Neural cell (in vitro differentiated cells): ENCODE measurements around the gene MYEOV.

Source experiments
- CTCF ChIP-seq: fragments of 450-650 bp; IDR thresholded peaks from 2 replicates; pipeline ENCODE4 v1.5.1; 2014; ENCODE audit warnings: antibody characterized with exemption, mild to moderate bottlenecking, moderate library complexity; ENCODE audit not compliant: poor library complexity, severe bottlenecking
- EP300 ChIP-seq: fragments of 450-650 bp; conservative IDR thresholded peaks from 2 replicates; pipeline ENCODE4 v1.6.1; 2014; ENCODE audit warnings: antibody characterized with exemption, mild to moderate bottlenecking, moderate library complexity; ENCODE audit not compliant: poor library complexity, severe bottlenecking
- EZH2 ChIP-seq: fragments of 200-600, 300-800 bp; shearing (Covaris generic), sonication (generic); IDR thresholded peaks from 2 replicates; pipeline ENCODE4 v1.6.1; 2014; ENCODE audit warnings: antibody characterized with exemption, low read length, borderline replicate concordance, mild to moderate bottlenecking; ENCODE audit not compliant: insufficient read depth, poor library complexity, severe bottlenecking
- MXI1 ChIP-seq: fragments of 450-650 bp; conservative IDR thresholded peaks from 2 replicates; pipeline ENCODE4 v1.6.1; 2014; ENCODE audit warnings: antibody characterized with exemption, mild to moderate bottlenecking; ENCODE audit not compliant: poor library complexity, severe bottlenecking
- POLR2AphosphoS5 ChIP-seq: IDR thresholded peaks from 2 replicates; pipeline ENCODE4 v1.6.1; 2012
- RAD21 ChIP-seq: fragments of 450-650 bp; conservative IDR thresholded peaks from 2 replicates; pipeline ENCODE4 v1.6.1; 2014; ENCODE audit warnings: antibody characterized with exemption, mild to moderate bottlenecking, moderate library complexity
- SMC3 ChIP-seq: fragments of 450-650 bp; conservative IDR thresholded peaks from 2 replicates; pipeline ENCODE4 v1.6.1; 2014; ENCODE audit warnings: antibody characterized with exemption, mild to moderate bottlenecking, moderate library complexity; ENCODE audit not compliant: poor library complexity
- TAF1 ChIP-seq: IDR thresholded peaks from 2 replicates; pipeline ENCODE4 v1.6.1; 2012; ENCODE audit warnings: low read depth
- TF ChIP-seq, protein P1 (sequence below): IDR thresholded peaks from 2 replicates; pipeline ENCODE4 v1.6.1; 2012; ENCODE audit warnings: borderline replicate concordance

DNA sequence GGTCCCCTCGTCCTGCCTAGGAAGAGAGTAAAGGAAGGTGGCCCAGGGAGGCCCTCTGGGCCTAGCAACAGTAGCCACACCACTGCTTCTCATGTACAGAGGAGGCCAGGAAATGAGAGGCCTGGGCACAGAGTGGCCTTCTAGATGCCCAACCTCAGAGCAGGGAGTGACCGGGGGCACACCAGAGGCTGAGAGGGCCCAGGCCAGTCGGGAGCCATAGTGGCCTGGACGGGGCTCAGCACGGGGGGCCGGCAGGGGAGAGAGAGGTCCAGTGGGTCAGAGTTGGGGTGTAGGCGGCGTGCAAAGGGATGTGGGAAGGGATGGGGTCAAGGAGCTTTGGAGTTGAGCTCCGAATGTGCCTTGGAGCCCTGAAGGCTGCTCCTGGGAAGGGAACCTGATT is 25.0 kb upstream of the MYEOV start:
- TF ChIP-seq CTCF (no peak), TAF1 (no peak), EP300 (no peak), POLR2AphosphoS5 (no peak), EZH2 (no peak), MXI1 (no peak), RAD21 (no peak), SMC3 (no peak)
- TF ChIP-seq, protein P1, sequence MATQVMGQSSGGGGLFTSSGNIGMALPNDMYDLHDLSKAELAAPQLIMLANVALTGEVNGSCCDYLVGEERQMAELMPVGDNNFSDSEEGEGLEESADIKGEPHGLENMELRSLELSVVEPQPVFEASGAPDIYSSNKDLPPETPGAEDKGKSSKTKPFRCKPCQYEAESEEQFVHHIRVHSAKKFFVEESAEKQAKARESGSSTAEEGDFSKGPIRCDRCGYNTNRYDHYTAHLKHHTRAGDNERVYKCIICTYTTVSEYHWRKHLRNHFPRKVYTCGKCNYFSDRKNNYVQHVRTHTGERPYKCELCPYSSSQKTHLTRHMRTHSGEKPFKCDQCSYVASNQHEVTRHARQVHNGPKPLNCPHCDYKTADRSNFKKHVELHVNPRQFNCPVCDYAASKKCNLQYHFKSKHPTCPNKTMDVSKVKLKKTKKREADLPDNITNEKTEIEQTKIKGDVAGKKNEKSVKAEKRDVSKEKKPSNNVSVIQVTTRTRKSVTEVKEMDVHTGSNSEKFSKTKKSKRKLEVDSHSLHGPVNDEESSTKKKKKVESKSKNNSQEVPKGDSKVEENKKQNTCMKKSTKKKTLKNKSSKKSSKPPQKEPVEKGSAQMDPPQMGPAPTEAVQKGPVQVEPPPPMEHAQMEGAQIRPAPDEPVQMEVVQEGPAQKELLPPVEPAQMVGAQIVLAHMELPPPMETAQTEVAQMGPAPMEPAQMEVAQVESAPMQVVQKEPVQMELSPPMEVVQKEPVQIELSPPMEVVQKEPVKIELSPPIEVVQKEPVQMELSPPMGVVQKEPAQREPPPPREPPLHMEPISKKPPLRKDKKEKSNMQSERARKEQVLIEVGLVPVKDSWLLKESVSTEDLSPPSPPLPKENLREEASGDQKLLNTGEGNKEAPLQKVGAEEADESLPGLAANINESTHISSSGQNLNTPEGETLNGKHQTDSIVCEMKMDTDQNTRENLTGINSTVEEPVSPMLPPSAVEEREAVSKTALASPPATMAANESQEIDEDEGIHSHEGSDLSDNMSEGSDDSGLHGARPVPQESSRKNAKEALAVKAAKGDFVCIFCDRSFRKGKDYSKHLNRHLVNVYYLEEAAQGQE, result no peak
